GM23338 (cell line): ENCODE results near the gene NCR3LG1. TPM values are rescaled to one million over a fixed set of nuclear protein-coding genes. Genes with fewer than 3 reads are reported as not detected.

ENCODE experiments used
- ATAC-seq: fragments of 200-7000 bp; cut with Tn5 transposase; 3 replicates; pipeline ENCODE4 v1.9.1; 2020
- DNase-seq: peaks from one replicate; pipeline ENCODE4 v3.0.0-alpha.2; 2015; ENCODE audit warnings: low spot score
- H2AFZ ChIP-seq: fragments of 200-600 bp; sonication (generic); 2 replicates; pipeline ENCODE4 v1.8.0; 2016; ENCODE audit warnings: antibody characterized with exemption, mild to moderate bottlenecking, moderate library complexity
- H3F3A ChIP-seq: fragments of 200-600 bp; sonication (generic); replicated peaks from 2 replicates; pipeline ENCODE4 v1.8.0; 2017; ENCODE audit warnings: antibody characterized with exemption, mixed run types, low read depth
- H3K27ac ChIP-seq: fragments of 200-600 bp; sonication (generic); 2 replicates; pipeline ENCODE4 v1.6.1; 2016; ENCODE audit warnings: low read depth
- H3K27me3 ChIP-seq: fragments of 200-600 bp; sonication (generic); 2 replicates; pipeline ENCODE4 v1.8.0; 2016; ENCODE audit warnings: mild to moderate bottlenecking, mixed run types, moderate library complexity; ENCODE audit not compliant: insufficient read depth
- H3K36me3 ChIP-seq: fragments of 200-600 bp; sonication (generic); 2 replicates; pipeline ENCODE4 v1.8.0; 2016; ENCODE audit warnings: mild to moderate bottlenecking; ENCODE audit not compliant: insufficient read depth
- H3K4me1 ChIP-seq: fragments of 200-600 bp; sonication (generic); 2 replicates; pipeline ENCODE4 v1.8.0; 2016; ENCODE audit warnings: mild to moderate bottlenecking, moderate library complexity; ENCODE audit not compliant: insufficient read depth
- H3K4me2 ChIP-seq: fragments of 200-600 bp; sonication (generic); 2 replicates; pipeline ENCODE4 v1.7.1; 2017; ENCODE audit warnings: mixed run types
- H3K4me3 ChIP-seq: fragments of 200-600 bp; sonication (generic); 2 replicates; pipeline ENCODE4 v1.6.1; 2016; ENCODE audit warnings: mixed run types
- H3K79me2 ChIP-seq: fragments of 200-600 bp; sonication (generic); replicated peaks from 2 replicates; pipeline ENCODE4 v1.8.0; 2017; ENCODE audit warnings: mild to moderate bottlenecking; ENCODE audit not compliant: insufficient read depth
- H3K9me2 ChIP-seq: fragments of 200-600 bp; sonication (generic); 2 replicates; pipeline ENCODE4 v1.8.0; 2017; ENCODE audit not compliant: insufficient read depth
- H4K20me1 ChIP-seq: fragments of 200-600 bp; sonication (generic); replicated peaks from 2 replicates; pipeline ENCODE4 v1.8.0; 2017; ENCODE audit warnings: mild to moderate bottlenecking; ENCODE audit not compliant: insufficient read depth
- H3K27ac Mint-ChIP-seq: 2 replicates; pipeline ENCODE4 v1.8.0; 2020; ENCODE audit warnings: inconsistent platforms, mild to moderate bottlenecking, moderate library complexity, mixed read lengths
- H3K27me3 Mint-ChIP-seq: 3 replicates; pipeline ENCODE4 v1.8.0; 2022; ENCODE audit warnings: low read depth, mild to moderate bottlenecking, moderate library complexity, mixed read lengths, inconsistent platforms; ENCODE audit not compliant: insufficient read depth, poor library complexity
- H3K36me3 Mint-ChIP-seq: 3 replicates; pipeline ENCODE4 v1.8.0; 2021; ENCODE audit warnings: low read depth, mild to moderate bottlenecking, inconsistent platforms, moderate library complexity, mixed read lengths
- H3K4me1 Mint-ChIP-seq: 3 replicates; pipeline ENCODE4 v1.8.0; 2020; ENCODE audit warnings: mild to moderate bottlenecking, inconsistent platforms, mixed read lengths
- H3K4me3 Mint-ChIP-seq: 3 replicates; pipeline ENCODE4 v1.8.0; 2021; ENCODE audit warnings: moderate library complexity, mild to moderate bottlenecking, inconsistent platforms, mixed read lengths
- H3K9me3 Mint-ChIP-seq: 3 replicates; pipeline ENCODE4 v1.8.0; 2020; ENCODE audit warnings: moderate library complexity, mild to moderate bottlenecking, inconsistent platforms, mixed read lengths
- CREB1 ChIP-seq: fragments of 250-450 bp; sonication (Bioruptor Pico); IDR thresholded peaks from 2 replicates; pipeline ENCODE4 v1.5.0; 2020; ENCODE audit warnings: low read depth, mild to moderate bottlenecking, moderate library complexity
- EZH2 ChIP-seq: fragments of 200-600 bp; sonication (generic); IDR thresholded peaks from one replicate; pipeline ENCODE4 v1.8.0; 2017; ENCODE audit warnings: antibody characterized with exemption, mild to moderate bottlenecking, low read depth; ENCODE audit not compliant: unreplicated experiment
- EZH2phosphoT487 ChIP-seq: fragments of 200-600 bp; sonication (generic); IDR thresholded peaks from one replicate; pipeline ENCODE4 v1.8.1; 2018; ENCODE audit warnings: antibody characterized with exemption; ENCODE audit not compliant: unreplicated experiment
- JUNB ChIP-seq: IDR thresholded peaks from one replicate; pipeline ENCODE4 v1.6.1; 2016; ENCODE audit warnings: antibody characterized with exemption; ENCODE audit not compliant: unreplicated experiment
- NANOG ChIP-seq: IDR thresholded peaks from 2 replicates; pipeline ENCODE4 v1.6.1; 2016; ENCODE audit warnings: antibody characterized with exemption, borderline replicate concordance
- POLR2AphosphoS5 ChIP-seq: IDR thresholded peaks from 2 replicates; pipeline ENCODE4 v1.6.1; 2016; ENCODE audit warnings: antibody characterized with exemption, low read depth
- STAT1 ChIP-seq: IDR thresholded peaks from one replicate; pipeline ENCODE4 v1.6.1; 2016; ENCODE audit warnings: antibody characterized with exemption; ENCODE audit not compliant: unreplicated experiment
- ZNF114 ChIP-seq: fragments of 250-450 bp; sonication (Bioruptor Pico); IDR thresholded peaks from 2 replicates; pipeline ENCODE4 v1.5.0; 2020; ENCODE audit warnings: mild to moderate bottlenecking, moderate library complexity
- ZNF331 ChIP-seq: fragments of 250-450 bp; sonication (Bioruptor Pico); IDR thresholded peaks from 2 replicates; pipeline ENCODE4 v1.5.0; 2020; ENCODE audit warnings: low read depth, mild to moderate bottlenecking, moderate library complexity
- polyA plus RNA-seq: library from polyadenylated mRNA; unstranded; fragments of >200 nt; fragmentation: Nextera tagmentation; extraction: Ambion mirVana; gene quantifications from 2 replicates; pipeline ENCODE4 v1.2.1, GENCODE V29; 2016
- total RNA-seq: library from RNA; depleted of rRNA; stranded (reverse); fragments of >200 nt; shearing (Covaris generic); gene quantifications from 2 replicates; pipeline ENCODE4 v1.2.3, GENCODE V29; 2014
- TF ChIP-seq, protein P1 (sequence below), 2 experiments: fragments of 200-600 bp in 1 of 2; sonication (generic) in 1 of 2; conservative IDR thresholded peaks; 2 replicates each; pipeline versions ENCODE4 v1.5.1 to v1.6.1; 2016 to 2017; ENCODE audit warnings: antibody characterized with exemption in 2 of 2, low read depth in 2 of 2, mild to moderate bottlenecking in 2 of 2, moderate library complexity in 1 of 2
- TF ChIP-seq, protein P2 (sequence below): IDR thresholded peaks from 2 replicates; pipeline ENCODE4 v1.6.1; 2016; ENCODE audit warnings: antibody characterized with exemption
- TF ChIP-seq, protein P3 (sequence below): fragments of 250-450 bp; sonication (Bioruptor Pico); IDR thresholded peaks from 2 replicates; pipeline ENCODE4 v1.5.0; 2020; ENCODE audit warnings: mild to moderate bottlenecking, moderate library complexity
- TF ChIP-seq, protein P4 (sequence below): IDR thresholded peaks from one replicate; pipeline ENCODE4 v1.6.1; 2018; ENCODE audit warnings: antibody characterized with exemption; ENCODE audit not compliant: unreplicated experiment

The NCR3LG1 gene
- total and polyA plus RNA-seq, 2 experiments from 2014 or later = 0.15 to 1.9 TPM

DNA sequence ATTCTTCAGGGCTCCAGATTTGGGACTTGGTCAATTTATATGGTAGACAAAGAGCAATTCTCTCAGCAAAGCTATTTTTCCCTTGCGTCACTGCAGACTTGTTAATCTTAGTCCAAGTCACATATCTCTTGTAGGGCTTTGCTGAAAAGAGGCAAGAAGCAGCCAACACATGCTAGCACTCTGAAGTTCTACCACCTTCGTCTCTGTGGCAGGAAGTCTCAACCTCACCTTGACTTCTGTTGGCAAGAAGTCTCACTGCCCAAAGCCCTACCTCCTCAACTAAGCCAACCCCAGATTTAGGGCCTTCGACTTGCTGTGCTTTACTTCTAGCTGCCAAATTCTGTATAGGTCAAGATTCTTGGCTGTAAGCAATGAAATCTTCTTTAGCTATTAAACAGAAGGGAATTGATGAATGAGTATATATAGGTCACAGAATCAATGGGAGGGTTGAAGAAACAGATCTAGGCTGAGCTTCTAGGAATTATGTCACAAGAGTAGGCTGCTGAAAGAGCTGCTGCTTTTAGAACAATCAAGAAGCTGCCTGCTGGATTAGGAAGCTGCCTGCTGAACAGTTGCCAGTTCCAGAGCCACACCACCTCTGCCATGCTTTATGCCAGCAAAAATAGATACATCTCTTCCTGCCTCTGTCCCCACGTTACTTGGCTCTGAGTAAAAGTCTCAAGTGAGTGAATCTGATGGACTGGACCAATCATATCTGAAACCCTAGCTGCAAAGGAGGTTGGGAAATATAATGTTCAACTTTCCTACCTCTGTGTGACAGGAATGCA, 17.6 kb upstream of the NCR3LG1 start:
- H3K79me2 ChIP-seq = no peaks in the 10 kb centered on the region
- no peaks in the 10 kb centered on the region for H3K36me3 ChIP-seq
- H2AFZ ChIP-seq = no peak overlapping the region
- no peaks in the 10 kb centered on the region for H3K9me2 ChIP-seq
- H4K20me1 ChIP-seq = no peaks in the 10 kb centered on the region; the same call in 1 of the 2 replicates
- DNase-seq = no peak
- H3K27me3 ChIP-seq = no peaks in the 10 kb centered on the region
- TF ChIP-seq ZNF114 (CRISPR knock-in tag) = no peak
- TF ChIP-seq, protein P1, sequence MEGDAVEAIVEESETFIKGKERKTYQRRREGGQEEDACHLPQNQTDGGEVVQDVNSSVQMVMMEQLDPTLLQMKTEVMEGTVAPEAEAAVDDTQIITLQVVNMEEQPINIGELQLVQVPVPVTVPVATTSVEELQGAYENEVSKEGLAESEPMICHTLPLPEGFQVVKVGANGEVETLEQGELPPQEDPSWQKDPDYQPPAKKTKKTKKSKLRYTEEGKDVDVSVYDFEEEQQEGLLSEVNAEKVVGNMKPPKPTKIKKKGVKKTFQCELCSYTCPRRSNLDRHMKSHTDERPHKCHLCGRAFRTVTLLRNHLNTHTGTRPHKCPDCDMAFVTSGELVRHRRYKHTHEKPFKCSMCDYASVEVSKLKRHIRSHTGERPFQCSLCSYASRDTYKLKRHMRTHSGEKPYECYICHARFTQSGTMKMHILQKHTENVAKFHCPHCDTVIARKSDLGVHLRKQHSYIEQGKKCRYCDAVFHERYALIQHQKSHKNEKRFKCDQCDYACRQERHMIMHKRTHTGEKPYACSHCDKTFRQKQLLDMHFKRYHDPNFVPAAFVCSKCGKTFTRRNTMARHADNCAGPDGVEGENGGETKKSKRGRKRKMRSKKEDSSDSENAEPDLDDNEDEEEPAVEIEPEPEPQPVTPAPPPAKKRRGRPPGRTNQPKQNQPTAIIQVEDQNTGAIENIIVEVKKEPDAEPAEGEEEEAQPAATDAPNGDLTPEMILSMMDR (conservative IDR thresholded peaks at IDR 0.05; ENCODE audit: low read depth in 2 of 2) = no peak
- no peak for TF ChIP-seq NANOG
- no peak for TF ChIP-seq EZH2
- TF ChIP-seq CREB1 (CRISPR knock-in tag) = no peak
- TF ChIP-seq EZH2phosphoT487 = no peak
- TF ChIP-seq, protein P2, sequence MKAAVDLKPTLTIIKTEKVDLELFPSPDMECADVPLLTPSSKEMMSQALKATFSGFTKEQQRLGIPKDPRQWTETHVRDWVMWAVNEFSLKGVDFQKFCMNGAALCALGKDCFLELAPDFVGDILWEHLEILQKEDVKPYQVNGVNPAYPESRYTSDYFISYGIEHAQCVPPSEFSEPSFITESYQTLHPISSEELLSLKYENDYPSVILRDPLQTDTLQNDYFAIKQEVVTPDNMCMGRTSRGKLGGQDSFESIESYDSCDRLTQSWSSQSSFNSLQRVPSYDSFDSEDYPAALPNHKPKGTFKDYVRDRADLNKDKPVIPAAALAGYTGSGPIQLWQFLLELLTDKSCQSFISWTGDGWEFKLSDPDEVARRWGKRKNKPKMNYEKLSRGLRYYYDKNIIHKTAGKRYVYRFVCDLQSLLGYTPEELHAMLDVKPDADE = no peak
- no peak for TF ChIP-seq ZNF331 (CRISPR knock-in tag)
- TF ChIP-seq, protein P3, sequence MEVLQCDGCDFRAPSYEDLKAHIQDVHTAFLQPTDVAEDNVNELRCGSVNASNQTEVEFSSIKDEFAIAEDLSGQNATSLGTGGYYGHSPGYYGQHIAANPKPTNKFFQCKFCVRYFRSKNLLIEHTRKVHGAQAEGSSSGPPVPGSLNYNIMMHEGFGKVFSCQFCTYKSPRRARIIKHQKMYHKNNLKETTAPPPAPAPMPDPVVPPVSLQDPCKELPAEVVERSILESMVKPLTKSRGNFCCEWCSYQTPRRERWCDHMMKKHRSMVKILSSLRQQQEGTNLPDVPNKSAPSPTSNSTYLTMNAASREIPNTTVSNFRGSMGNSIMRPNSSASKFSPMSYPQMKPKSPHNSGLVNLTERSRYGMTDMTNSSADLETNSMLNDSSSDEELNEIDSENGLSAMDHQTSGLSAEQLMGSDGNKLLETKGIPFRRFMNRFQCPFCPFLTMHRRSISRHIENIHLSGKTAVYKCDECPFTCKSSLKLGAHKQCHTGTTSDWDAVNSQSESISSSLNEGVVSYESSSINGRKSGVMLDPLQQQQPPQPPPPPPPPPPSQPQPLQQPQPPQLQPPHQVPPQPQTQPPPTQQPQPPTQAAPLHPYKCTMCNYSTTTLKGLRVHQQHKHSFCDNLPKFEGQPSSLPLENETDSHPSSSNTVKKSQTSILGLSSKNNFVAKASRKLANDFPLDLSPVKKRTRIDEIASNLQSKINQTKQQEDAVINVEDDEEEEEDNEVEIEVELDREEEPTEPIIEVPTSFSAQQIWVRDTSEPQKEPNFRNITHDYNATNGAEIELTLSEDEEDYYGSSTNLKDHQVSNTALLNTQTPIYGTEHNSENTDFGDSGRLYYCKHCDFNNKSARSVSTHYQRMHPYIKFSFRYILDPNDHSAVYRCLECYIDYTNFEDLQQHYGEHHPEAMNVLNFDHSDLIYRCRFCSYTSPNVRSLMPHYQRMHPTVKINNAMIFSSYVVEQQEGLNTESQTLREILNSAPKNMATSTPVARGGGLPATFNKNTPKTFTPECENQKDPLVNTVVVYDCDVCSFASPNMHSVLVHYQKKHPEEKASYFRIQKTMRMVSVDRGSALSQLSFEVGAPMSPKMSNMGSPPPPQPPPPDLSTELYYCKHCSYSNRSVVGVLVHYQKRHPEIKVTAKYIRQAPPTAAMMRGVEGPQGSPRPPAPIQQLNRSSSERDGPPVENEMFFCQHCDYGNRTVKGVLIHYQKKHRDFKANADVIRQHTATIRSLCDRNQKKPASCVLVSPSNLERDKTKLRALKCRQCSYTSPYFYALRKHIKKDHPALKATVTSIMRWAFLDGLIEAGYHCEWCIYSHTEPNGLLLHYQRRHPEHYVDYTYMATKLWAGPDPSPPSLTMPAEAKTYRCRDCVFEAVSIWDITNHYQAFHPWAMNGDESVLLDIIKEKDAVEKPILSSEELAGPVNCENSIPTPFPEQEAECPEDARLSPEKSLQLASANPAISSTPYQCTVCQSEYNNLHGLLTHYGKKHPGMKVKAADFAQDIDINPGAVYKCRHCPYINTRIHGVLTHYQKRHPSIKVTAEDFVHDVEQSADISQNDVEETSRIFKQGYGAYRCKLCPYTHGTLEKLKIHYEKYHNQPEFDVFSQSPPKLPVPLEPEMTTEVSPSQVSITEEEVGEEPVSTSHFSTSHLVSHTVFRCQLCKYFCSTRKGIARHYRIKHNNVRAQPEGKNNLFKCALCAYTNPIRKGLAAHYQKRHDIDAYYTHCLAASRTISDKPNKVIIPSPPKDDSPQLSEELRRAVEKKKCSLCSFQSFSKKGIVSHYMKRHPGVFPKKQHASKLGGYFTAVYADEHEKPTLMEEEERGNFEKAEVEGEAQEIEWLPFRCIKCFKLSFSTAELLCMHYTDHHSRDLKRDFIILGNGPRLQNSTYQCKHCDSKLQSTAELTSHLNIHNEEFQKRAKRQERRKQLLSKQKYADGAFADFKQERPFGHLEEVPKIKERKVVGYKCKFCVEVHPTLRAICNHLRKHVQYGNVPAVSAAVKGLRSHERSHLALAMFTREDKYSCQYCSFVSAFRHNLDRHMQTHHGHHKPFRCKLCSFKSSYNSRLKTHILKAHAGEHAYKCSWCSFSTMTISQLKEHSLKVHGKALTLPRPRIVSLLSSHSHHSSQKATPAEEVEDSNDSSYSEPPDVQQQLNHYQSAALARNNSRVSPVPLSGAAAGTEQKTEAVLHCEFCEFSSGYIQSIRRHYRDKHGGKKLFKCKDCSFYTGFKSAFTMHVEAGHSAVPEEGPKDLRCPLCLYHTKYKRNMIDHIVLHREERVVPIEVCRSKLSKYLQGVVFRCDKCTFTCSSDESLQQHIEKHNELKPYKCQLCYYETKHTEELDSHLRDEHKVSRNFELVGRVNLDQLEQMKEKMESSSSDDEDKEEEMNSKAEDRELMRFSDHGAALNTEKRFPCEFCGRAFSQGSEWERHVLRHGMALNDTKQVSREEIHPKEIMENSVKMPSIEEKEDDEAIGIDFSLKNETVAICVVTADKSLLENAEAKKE (CRISPR knock-in tag) = no peak
- no peak for TF ChIP-seq STAT1
- no peak for TF ChIP-seq POLR2AphosphoS5
- TF ChIP-seq, protein P4, sequence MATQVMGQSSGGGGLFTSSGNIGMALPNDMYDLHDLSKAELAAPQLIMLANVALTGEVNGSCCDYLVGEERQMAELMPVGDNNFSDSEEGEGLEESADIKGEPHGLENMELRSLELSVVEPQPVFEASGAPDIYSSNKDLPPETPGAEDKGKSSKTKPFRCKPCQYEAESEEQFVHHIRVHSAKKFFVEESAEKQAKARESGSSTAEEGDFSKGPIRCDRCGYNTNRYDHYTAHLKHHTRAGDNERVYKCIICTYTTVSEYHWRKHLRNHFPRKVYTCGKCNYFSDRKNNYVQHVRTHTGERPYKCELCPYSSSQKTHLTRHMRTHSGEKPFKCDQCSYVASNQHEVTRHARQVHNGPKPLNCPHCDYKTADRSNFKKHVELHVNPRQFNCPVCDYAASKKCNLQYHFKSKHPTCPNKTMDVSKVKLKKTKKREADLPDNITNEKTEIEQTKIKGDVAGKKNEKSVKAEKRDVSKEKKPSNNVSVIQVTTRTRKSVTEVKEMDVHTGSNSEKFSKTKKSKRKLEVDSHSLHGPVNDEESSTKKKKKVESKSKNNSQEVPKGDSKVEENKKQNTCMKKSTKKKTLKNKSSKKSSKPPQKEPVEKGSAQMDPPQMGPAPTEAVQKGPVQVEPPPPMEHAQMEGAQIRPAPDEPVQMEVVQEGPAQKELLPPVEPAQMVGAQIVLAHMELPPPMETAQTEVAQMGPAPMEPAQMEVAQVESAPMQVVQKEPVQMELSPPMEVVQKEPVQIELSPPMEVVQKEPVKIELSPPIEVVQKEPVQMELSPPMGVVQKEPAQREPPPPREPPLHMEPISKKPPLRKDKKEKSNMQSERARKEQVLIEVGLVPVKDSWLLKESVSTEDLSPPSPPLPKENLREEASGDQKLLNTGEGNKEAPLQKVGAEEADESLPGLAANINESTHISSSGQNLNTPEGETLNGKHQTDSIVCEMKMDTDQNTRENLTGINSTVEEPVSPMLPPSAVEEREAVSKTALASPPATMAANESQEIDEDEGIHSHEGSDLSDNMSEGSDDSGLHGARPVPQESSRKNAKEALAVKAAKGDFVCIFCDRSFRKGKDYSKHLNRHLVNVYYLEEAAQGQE = no peak
- no peak for TF ChIP-seq JUNB
- Mint-ChIP-seq H3K4me3 (no peak overlapping the region), H3K27ac (no peak overlapping the region), H3K4me1 (peaks cover 3% of the 10 kb centered on the region; the same call in 2 of the 3 replicates), H3K36me3 (no peaks in the 10 kb centered on the region), H3K27me3 (no peaks in the 10 kb centered on the region), H3K9me3 (no peaks in the 10 kb centered on the region)
- no peaks in the 10 kb centered on the region for H3F3A ChIP-seq
- no peak for ATAC-seq
- no peak overlapping the region for H3K4me2 ChIP-seq
- H3K4me1 ChIP-seq = no peaks in the 10 kb centered on the region
- H3K4me3 ChIP-seq = no peak overlapping the region
- no peak overlapping the region for H3K27ac ChIP-seq
